Osteoblast (primary cell): Measurements from ENCODE around the gene FBXW12. TPM values are rescaled to one million over a fixed set of nuclear protein-coding genes. Genes with fewer than 3 reads are reported as not detected.
A peak's percentile ranks its signal among the peaks of the same experiment; 100 is the strongest.

Source experiments
- DNase-seq: peaks from one replicate; pipeline ENCODE4 v3.0.0; 2011; ENCODE audit warnings: low spot score, mixed read lengths; ENCODE audit not compliant: insufficient read length; ENCODE audit errors: missing footprints
- H2AFZ ChIP-seq: 2 replicates; pipeline ENCODE4 v1.6.0; 2011; ENCODE audit warnings: mild to moderate bottlenecking, low read length
- H3K27ac ChIP-seq: 2 replicates; pipeline ENCODE4 v1.5.1; 2011; ENCODE audit warnings: mild to moderate bottlenecking, low read depth, low read length, moderate library complexity
- H3K27me3 ChIP-seq: 2 replicates; pipeline ENCODE4 v1.6.0; 2012; ENCODE audit warnings: mild to moderate bottlenecking, control low read depth, inconsistent platforms, low read length, moderate library complexity; ENCODE audit not compliant: insufficient read depth
- H3K36me3 ChIP-seq: 2 replicates; pipeline ENCODE4 v1.5.1; 2011; ENCODE audit warnings: mild to moderate bottlenecking, low read length, control low read depth, moderate library complexity; ENCODE audit not compliant: insufficient read depth
- H3K4me1 ChIP-seq: 2 replicates; pipeline ENCODE4 v1.5.1; 2011; ENCODE audit warnings: mild to moderate bottlenecking, low read length, control low read depth, moderate library complexity; ENCODE audit not compliant: insufficient read depth
- H3K4me2 ChIP-seq: 2 replicates; pipeline ENCODE4 v1.6.0; 2011; ENCODE audit warnings: mild to moderate bottlenecking, low read length; ENCODE audit not compliant: insufficient read depth
- H3K4me3 ChIP-seq: fragments of 200-600 bp; sonication (generic); 3 replicates; pipeline ENCODE4 v1.5.1; 2012; ENCODE audit warnings: mild to moderate bottlenecking, low read length, inconsistent platforms; ENCODE audit not compliant: insufficient read depth
- H3K79me2 ChIP-seq: 2 replicates; pipeline ENCODE4 v1.6.0; 2012; ENCODE audit warnings: mild to moderate bottlenecking, low read length, control low read depth, inconsistent platforms; ENCODE audit not compliant: insufficient read depth
- H3K9me3 ChIP-seq: 2 replicates; pipeline ENCODE4 v1.5.1; 2011; ENCODE audit warnings: low read depth, low read length, control low read depth
- H4K20me1 ChIP-seq: 2 replicates; pipeline ENCODE4 v1.6.0; 2012; ENCODE audit warnings: mild to moderate bottlenecking, low read length, control low read depth; ENCODE audit not compliant: insufficient read depth
- total RNA-seq: library from RNA; depleted of rRNA; stranded (reverse); fragments of >200 nt; gene quantifications from 2 replicates; pipeline ENCODE4 v1.2.3, GENCODE V29; 2012
- TF ChIP-seq, protein P1 (sequence below): IDR thresholded peaks from 2 replicates; pipeline ENCODE4 v1.5.1; 2011; ENCODE audit warnings: mild to moderate bottlenecking, low read depth, low read length, moderate library complexity; ENCODE audit errors: extremely low read depth

The FBXW12 gene
- total RNA-seq, 1 donor: not detected

- no peak overlapping the region for H3K4me3 ChIP-seq
- H3K9me3 ChIP-seq: no peaks in the 10 kb centered on the region
- H3K4me2 ChIP-seq: peak overlapping the region; percentile 19
- no peak overlapping the region for H3K27ac ChIP-seq
- TF ChIP-seq, protein P1, sequence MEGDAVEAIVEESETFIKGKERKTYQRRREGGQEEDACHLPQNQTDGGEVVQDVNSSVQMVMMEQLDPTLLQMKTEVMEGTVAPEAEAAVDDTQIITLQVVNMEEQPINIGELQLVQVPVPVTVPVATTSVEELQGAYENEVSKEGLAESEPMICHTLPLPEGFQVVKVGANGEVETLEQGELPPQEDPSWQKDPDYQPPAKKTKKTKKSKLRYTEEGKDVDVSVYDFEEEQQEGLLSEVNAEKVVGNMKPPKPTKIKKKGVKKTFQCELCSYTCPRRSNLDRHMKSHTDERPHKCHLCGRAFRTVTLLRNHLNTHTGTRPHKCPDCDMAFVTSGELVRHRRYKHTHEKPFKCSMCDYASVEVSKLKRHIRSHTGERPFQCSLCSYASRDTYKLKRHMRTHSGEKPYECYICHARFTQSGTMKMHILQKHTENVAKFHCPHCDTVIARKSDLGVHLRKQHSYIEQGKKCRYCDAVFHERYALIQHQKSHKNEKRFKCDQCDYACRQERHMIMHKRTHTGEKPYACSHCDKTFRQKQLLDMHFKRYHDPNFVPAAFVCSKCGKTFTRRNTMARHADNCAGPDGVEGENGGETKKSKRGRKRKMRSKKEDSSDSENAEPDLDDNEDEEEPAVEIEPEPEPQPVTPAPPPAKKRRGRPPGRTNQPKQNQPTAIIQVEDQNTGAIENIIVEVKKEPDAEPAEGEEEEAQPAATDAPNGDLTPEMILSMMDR: no peak
- H3K36me3 ChIP-seq: peaks cover 21% of the 10 kb centered on the region
- peaks cover 6% of the 10 kb centered on the region for H3K79me2 ChIP-seq
- no peaks in the 10 kb centered on the region for H4K20me1 ChIP-seq
- DNase-seq: peak; percentile 95
- H3K4me1 ChIP-seq: peaks cover 17% of the 10 kb centered on the region
- no peaks in the 10 kb centered on the region for H3K27me3 ChIP-seq
- H2AFZ ChIP-seq: no peak overlapping the region
These were observed 61.6 kb downstream of the FBXW12 start for GRCh38 chr3:48433472-48434118.

- no peaks in the 10 kb centered on the region for H3K9me3 ChIP-seq
- no peaks in the 10 kb centered on the region for H4K20me1 ChIP-seq
- H3K4me3 ChIP-seq: no peak overlapping the region
- H3K27me3 ChIP-seq: no peaks in the 10 kb centered on the region
- H3K4me1 ChIP-seq: peaks cover 22% of the 10 kb centered on the region
- H3K36me3 ChIP-seq: peaks cover 21% of the 10 kb centered on the region
- H3K27ac ChIP-seq: no peak overlapping the region
- TF ChIP-seq, protein P1: no peak
- peak; percentile 61 for DNase-seq
- H3K4me2 ChIP-seq: no peak overlapping the region
- no peak overlapping the region for H2AFZ ChIP-seq
- H3K79me2 ChIP-seq: peaks cover 15% of the 10 kb centered on the region
These were observed 62.7 kb downstream of the FBXW12 start for GRCh38 chr3:48434591-48435222.

DNA sequence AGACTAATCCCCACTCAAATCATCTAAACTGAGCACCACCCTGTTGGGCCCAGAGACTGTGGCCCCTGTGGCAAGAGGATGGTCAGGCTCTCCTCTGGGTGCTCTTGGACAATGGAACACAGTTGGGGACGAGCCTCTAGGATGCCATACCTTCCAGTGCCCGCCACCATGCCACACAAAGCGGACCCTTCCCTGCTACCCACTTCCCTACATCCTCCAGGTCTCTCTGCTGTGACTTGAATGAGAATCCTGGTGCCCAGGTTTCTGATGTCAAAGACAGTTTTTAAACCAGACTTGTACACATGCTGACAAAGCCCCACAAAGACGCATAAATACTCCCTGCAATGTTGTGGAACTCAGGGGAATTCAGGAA lies 63.2 kb downstream of the FBXW12 start:
- Histone ChIP-seq H3K27ac (no peak overlapping the region), H3K4me1 (peaks cover 17% of the 10 kb centered on the region), H3K79me2 (peaks cover 19% of the 10 kb centered on the region), H3K4me2 (no peak overlapping the region), H3K4me3 (no peak overlapping the region), H3K9me3 (no peaks in the 10 kb centered on the region), H3K27me3 (no peaks in the 10 kb centered on the region), H2AFZ (no peak overlapping the region), H4K20me1 (no peaks in the 10 kb centered on the region), H3K36me3 (peaks cover 21% of the 10 kb centered on the region)
- TF ChIP-seq, protein P1: no peak
- DNase-seq: no peak

DNA sequence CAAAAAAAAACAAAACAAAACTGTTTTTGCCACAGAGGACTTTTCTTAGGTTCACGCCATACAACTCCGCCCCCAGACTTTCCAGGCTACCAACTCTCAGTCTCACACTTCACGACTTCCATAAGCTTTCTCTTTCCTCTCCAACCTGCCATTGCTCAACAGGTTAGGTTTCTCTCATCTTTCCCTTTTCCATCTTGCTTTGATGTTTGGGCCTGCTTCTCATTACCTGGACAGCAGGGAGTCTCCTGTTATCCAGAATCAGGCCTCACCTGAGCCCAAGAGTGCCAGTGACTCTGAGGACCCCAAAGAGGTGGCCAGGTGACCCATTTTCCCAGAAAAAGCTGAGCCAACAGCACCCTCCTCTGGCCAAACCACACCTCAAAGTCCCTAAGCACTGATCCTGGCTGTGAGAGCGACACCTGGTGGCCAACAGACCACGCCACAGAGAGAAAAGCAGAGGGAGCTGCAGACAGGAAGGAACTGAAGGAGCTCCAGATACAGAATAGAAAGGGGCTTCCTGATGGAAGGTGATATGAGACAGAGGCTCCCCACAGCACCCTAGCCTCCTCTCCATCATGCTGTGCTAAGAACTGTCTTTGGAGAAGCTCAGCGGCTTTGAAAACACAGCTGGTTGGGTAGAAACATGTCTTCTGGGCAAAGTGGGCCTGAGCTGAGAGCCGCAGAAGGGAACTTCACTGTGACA lies 63.9 kb downstream of the FBXW12 start:
- H3K4me1 ChIP-seq: peaks cover 15% of the 10 kb centered on the region

More for the DNA sequence above, 63.9 kb downstream of the FBXW12 start:
- TF ChIP-seq, protein P1: peak; percentile 100
- DNase-seq: peak; percentile 97
- peaks cover 21% of the 10 kb centered on the region for H3K36me3 ChIP-seq
- H3K79me2 ChIP-seq: peaks cover 26% of the 10 kb centered on the region
- H3K4me2 ChIP-seq: no peak overlapping the region
- H3K27me3 ChIP-seq: no peaks in the 10 kb centered on the region
- no peak overlapping the region for H3K27ac ChIP-seq
- no peak overlapping the region for H2AFZ ChIP-seq
- no peak overlapping the region for H3K4me3 ChIP-seq
- H3K9me3 ChIP-seq: no peaks in the 10 kb centered on the region
- H4K20me1 ChIP-seq: peaks cover 3% of the 10 kb centered on the region
